Measurements from ENCODE around the gene PRR23A.

DNA sequence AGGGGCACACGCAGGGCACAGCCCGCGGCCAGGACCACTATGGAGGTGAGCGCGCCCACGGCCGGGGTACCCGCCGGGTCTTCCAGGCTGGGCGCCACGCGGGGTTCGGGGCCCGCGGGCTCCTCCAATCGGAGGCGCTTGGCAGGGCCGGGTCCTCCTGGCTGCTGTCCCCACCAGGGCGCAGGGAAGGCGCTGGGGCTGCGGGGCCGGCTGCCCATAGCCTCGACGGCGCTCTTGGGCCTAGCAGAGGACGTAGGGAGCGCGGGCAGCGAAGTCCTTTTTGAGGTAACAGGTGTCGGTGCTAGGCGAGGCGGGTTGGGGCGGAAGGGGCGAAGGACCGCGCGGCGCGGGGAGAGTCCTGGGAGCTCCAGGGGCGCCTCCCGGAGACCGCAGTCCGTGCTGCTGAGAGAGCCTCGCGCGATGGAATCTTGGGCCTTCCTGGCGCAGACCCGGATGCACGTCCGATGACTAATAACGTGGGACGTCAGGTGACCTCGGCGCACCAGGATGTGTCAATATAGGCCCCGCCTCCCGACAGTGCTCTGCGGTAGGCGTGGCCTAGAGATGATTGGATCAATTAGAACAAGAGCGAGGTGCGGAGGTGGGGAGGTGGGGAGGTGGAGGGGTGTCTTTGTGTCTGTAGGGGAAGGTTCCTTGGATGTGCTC is at the start of gene PRR23A:
- TF ChIP-seq EP300 (IDR thresholded peaks at IDR 0.05) (no peak), POLR2A (IDR thresholded peaks at IDR 0.05) (no peak)
- TF ChIP-seq, protein P1, sequence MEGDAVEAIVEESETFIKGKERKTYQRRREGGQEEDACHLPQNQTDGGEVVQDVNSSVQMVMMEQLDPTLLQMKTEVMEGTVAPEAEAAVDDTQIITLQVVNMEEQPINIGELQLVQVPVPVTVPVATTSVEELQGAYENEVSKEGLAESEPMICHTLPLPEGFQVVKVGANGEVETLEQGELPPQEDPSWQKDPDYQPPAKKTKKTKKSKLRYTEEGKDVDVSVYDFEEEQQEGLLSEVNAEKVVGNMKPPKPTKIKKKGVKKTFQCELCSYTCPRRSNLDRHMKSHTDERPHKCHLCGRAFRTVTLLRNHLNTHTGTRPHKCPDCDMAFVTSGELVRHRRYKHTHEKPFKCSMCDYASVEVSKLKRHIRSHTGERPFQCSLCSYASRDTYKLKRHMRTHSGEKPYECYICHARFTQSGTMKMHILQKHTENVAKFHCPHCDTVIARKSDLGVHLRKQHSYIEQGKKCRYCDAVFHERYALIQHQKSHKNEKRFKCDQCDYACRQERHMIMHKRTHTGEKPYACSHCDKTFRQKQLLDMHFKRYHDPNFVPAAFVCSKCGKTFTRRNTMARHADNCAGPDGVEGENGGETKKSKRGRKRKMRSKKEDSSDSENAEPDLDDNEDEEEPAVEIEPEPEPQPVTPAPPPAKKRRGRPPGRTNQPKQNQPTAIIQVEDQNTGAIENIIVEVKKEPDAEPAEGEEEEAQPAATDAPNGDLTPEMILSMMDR (IDR thresholded peaks at IDR 0.05): no peak

Measured in tibial nerve (tissue), 4 donors.